H9 (cell line): ENCODE data around the gene NYAP2. TPM values are rescaled to one million over a fixed set of nuclear protein-coding genes. Genes with fewer than 3 reads are reported as not detected.

ENCODE experiments used
- DNase-seq: peaks from one replicate; pipeline ENCODE4 v3.0.0-alpha.2; 2017
- H2AFZ ChIP-seq: one replicate; pipeline ENCODE4 v1.6.1; 2013; ENCODE audit warnings: mild to moderate bottlenecking, low read length, control low read depth, moderate library complexity
- H2AK5ac ChIP-seq: 2 replicates; pipeline ENCODE4 v1.6.1; 2013; ENCODE audit warnings: low read length, control low read depth, mixed read lengths; ENCODE audit not compliant: insufficient read length
- H2BK120ac ChIP-seq: one replicate; pipeline ENCODE4 v1.6.1; 2013; ENCODE audit warnings: low read depth, mild to moderate bottlenecking, low read length, control low read depth, inconsistent platforms; ENCODE audit not compliant: poor library complexity, severe bottlenecking
- H2BK12ac ChIP-seq: 2 replicates; pipeline ENCODE4 v1.6.1; 2013; ENCODE audit warnings: low read length, control low read depth, mixed read lengths, low read depth; ENCODE audit not compliant: insufficient read length
- H2BK15ac ChIP-seq: 2 replicates; pipeline ENCODE4 v1.6.1; 2013; ENCODE audit warnings: low read depth, low read length, control low read depth
- H2BK20ac ChIP-seq: one replicate; pipeline ENCODE4 v1.6.1; 2013; ENCODE audit warnings: low read depth, mild to moderate bottlenecking, low read length, control low read depth, inconsistent platforms; ENCODE audit not compliant: poor library complexity, severe bottlenecking
- H2BK5ac ChIP-seq: 2 replicates; pipeline ENCODE4 v1.6.1; 2013; ENCODE audit warnings: low read length, control low read depth, mixed read lengths; ENCODE audit not compliant: insufficient read length
- H3K14ac ChIP-seq: 2 replicates; pipeline ENCODE4 v1.6.1; 2013; ENCODE audit warnings: low read length, control low read depth; ENCODE audit not compliant: insufficient read depth
- H3K18ac ChIP-seq: 2 replicates; pipeline ENCODE4 v1.6.1; 2013; ENCODE audit warnings: low read depth, mild to moderate bottlenecking, mixed read lengths, low read length, control low read depth; ENCODE audit not compliant: insufficient read length
- H3K23ac ChIP-seq: 2 replicates; pipeline ENCODE4 v1.6.1; 2013; ENCODE audit warnings: low read length, control low read depth, mixed read lengths, low read depth; ENCODE audit not compliant: insufficient read length
- H3K23me2 ChIP-seq: 2 replicates; pipeline ENCODE4 v1.6.1; 2013; ENCODE audit warnings: low read depth, mild to moderate bottlenecking, mixed read lengths, low read length, control low read depth; ENCODE audit not compliant: insufficient read length, poor library complexity, severe bottlenecking
- H3K27ac ChIP-seq: 2 replicates; pipeline ENCODE4 v1.5.1; 2013; ENCODE audit warnings: low read length, control low read depth, mixed read lengths, low read depth; ENCODE audit not compliant: insufficient read length
- H3K27me3 ChIP-seq: 2 replicates; pipeline ENCODE4 v1.6.1; 2013; ENCODE audit warnings: low read length, control low read depth, inconsistent platforms; ENCODE audit not compliant: insufficient read depth
- H3K4ac ChIP-seq: 2 replicates; pipeline ENCODE4 v1.6.1; 2013; ENCODE audit warnings: low read depth, mild to moderate bottlenecking, control low read depth, inconsistent platforms, low read length, moderate library complexity
- H3K4me1 ChIP-seq: 2 replicates; pipeline ENCODE4 v1.6.1; 2013; ENCODE audit warnings: low read length, control low read depth, inconsistent platforms; ENCODE audit not compliant: insufficient read depth
- H3K4me2 ChIP-seq: 2 replicates; pipeline ENCODE4 v1.6.1; 2013; ENCODE audit warnings: low read length, control low read depth, mixed read lengths; ENCODE audit not compliant: insufficient read length, insufficient read depth
- H3K56ac ChIP-seq: 2 replicates; pipeline ENCODE4 v1.6.1; 2013; ENCODE audit warnings: low read depth, mild to moderate bottlenecking, mixed read lengths, low read length, control low read depth; ENCODE audit not compliant: insufficient read length
- H3K79me1 ChIP-seq: 2 replicates; pipeline ENCODE4 v1.6.1; 2013; ENCODE audit warnings: low read depth, mild to moderate bottlenecking, moderate library complexity, low read length, control low read depth, inconsistent platforms; ENCODE audit not compliant: insufficient read depth, poor library complexity, severe bottlenecking
- H3K79me2 ChIP-seq: 2 replicates; pipeline ENCODE4 v1.6.1; 2013; ENCODE audit warnings: low read length, control low read depth, inconsistent platforms; ENCODE audit not compliant: insufficient read depth
- H3K9ac ChIP-seq: 2 replicates; pipeline ENCODE4 v1.6.1; 2013; ENCODE audit warnings: low read length, control low read depth, mixed read lengths; ENCODE audit not compliant: insufficient read length; ENCODE audit errors: extremely low read depth
- H3K9me3 ChIP-seq: one replicate; pipeline ENCODE4 v1.6.1; 2013; ENCODE audit warnings: low read depth, low read length, inconsistent platforms; ENCODE audit not compliant: control insufficient read depth
- H3T11ph ChIP-seq: one replicate; pipeline ENCODE4 v1.6.1; 2013; ENCODE audit warnings: mild to moderate bottlenecking, low read length, control low read depth, inconsistent platforms
- H4K20me1 ChIP-seq: one replicate; pipeline ENCODE4 v1.6.1; 2013; ENCODE audit not compliant: control insufficient read depth, insufficient read length, insufficient read depth
- H4K5ac ChIP-seq: 2 replicates; pipeline ENCODE4 v1.6.1; 2013; ENCODE audit warnings: low read depth, mild to moderate bottlenecking, mixed read lengths, low read length, control low read depth; ENCODE audit not compliant: insufficient read length
- H4K8ac ChIP-seq: replicated peaks from 2 replicates; pipeline ENCODE4 v1.6.1; 2013; ENCODE audit warnings: low read length, control low read depth, mixed read lengths, low read depth; ENCODE audit not compliant: insufficient read length
- H4K91ac ChIP-seq: 2 replicates; pipeline ENCODE4 v1.6.1; 2013; ENCODE audit warnings: low read depth, mild to moderate bottlenecking, moderate library complexity, mixed read lengths, low read length, control low read depth; ENCODE audit not compliant: insufficient read length
- H3K27ac Mint-ChIP-seq, 3 experiments: 2 replicates in 2 of 3; 3 replicates in 1 of 3; pipeline ENCODE4 v1.8.0; 2020 to 2021; ENCODE audit warnings: mixed read lengths in 3 of 3, mild to moderate bottlenecking in 1 of 3, moderate library complexity in 1 of 3
- H3K27me3 Mint-ChIP-seq: 2 replicates; pipeline ENCODE4 v1.8.0; 2021; ENCODE audit warnings: low read depth, mild to moderate bottlenecking, moderate library complexity, mixed read lengths
- H3K36me3 Mint-ChIP-seq, 3 experiments: 2 replicates in 2 of 3; 3 replicates in 1 of 3; pipeline ENCODE4 v1.8.0; 2020 to 2021; ENCODE audit warnings: low read depth in 3 of 3, mixed read lengths in 3 of 3; ENCODE audit not compliant: insufficient read depth in 1 of 3
- H3K4me1 Mint-ChIP-seq, 2 experiments: 2 replicates each; pipeline ENCODE4 v1.8.0; 2020; ENCODE audit warnings: mixed read lengths in 2 of 2
- H3K4me3 Mint-ChIP-seq, 2 experiments: 2 replicates in 1 of 2; 3 replicates in 1 of 2; pipeline ENCODE4 v1.8.0; 2020 to 2021; ENCODE audit warnings: mild to moderate bottlenecking in 2 of 2, mixed read lengths in 2 of 2, moderate library complexity in 1 of 2
- H3K9me3 Mint-ChIP-seq, 2 experiments: 2 replicates in 1 of 2; 3 replicates in 1 of 2; pipeline ENCODE4 v1.8.0; 2020; ENCODE audit warnings: mild to moderate bottlenecking in 2 of 2, mixed read lengths in 2 of 2, moderate library complexity in 1 of 2
- WGBS: extraction: QIAGEN DNeasy Blood & Tissue Kit; methylation state at CpG from one replicate; pipeline ENCODE4 v1.1.7; 2013; ENCODE audit warnings: missing lambda C conversion rate, low lambda C conversion rate, mixed read lengths; ENCODE audit not compliant: insufficient read length; ENCODE audit errors: extremely low coverage; 5-methylcytosine and 5-hydroxymethylcytosine counted together
- total RNA-seq: library from RNA; stranded (reverse); gene quantifications from 2 replicates; pipeline ENCODE4 v1.2.1, GENCODE V29; 2021
- TF ChIP-seq, protein P1 (sequence below): fragments of 200-600 bp; sonication (generic); conservative IDR thresholded peaks from 3 replicates; pipeline ENCODE4 v1.8.0; 2021; ENCODE audit warnings: antibody characterized with exemption, mild to moderate bottlenecking

NYAP2 gene
- total RNA-seq, 1 experiment from 2014 or later: not detected

DNA sequence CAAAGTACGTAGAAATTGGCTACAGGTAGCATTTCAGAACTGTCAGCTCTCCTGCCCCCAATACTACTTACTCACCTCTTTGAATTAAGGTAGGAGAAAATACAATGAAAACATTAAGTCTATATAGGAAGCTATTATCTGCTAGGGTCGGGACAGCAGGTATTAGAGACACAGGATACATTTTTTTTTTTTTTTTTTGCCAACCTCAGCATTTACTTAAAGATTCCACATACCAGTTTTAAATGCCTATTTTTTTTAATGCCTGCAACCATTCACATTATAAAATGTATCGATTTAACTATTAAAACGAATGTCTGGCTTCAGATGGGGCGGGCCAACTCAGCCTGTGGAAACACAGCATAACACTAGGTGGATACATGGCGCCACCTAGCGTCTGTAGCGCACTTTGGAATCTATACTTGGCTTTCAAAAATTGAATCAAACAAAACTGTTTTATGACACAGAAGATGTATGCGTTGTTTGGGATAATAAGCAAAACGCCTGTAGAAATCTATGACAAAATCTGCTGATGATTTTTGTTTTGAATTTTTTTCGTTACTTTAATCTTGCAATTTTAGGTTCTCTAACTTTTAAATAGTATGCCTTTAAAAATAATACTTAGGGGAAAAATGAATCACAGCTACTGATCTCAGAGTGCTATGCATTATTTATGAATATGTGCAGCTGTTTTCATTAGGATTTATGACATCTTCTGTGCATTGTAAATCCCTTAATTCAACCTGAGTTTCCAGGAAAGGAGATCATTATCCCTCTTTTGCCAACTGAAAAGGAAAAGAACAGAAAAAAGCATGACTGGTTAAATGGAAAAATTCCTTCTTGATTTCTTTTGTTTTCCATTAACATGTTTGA, 261.0 kb downstream of the NYAP2 start:
- no peak overlapping the region for H3K14ac ChIP-seq
- Mint-ChIP-seq H3K9me3 (no peaks in the 10 kb centered on the region), H3K4me3 (no peak overlapping the region), H3K36me3 (no peaks in the 10 kb centered on the region), H3K4me1 (peaks cover 11 to 14% of the 10 kb centered on the region in 2 experiments), H3K27me3 (no peaks in the 10 kb centered on the region), H3K27ac (no peak overlapping the region)
- no peak overlapping the region for H3K27ac ChIP-seq
- no peak overlapping the region for H2AFZ ChIP-seq
- no peak overlapping the region for H2BK5ac ChIP-seq
- H3K27me3 ChIP-seq: no peaks in the 10 kb centered on the region
- peak; percentile 50 for DNase-seq
- H2BK120ac ChIP-seq: no peak overlapping the region
- TF ChIP-seq, protein P1, sequence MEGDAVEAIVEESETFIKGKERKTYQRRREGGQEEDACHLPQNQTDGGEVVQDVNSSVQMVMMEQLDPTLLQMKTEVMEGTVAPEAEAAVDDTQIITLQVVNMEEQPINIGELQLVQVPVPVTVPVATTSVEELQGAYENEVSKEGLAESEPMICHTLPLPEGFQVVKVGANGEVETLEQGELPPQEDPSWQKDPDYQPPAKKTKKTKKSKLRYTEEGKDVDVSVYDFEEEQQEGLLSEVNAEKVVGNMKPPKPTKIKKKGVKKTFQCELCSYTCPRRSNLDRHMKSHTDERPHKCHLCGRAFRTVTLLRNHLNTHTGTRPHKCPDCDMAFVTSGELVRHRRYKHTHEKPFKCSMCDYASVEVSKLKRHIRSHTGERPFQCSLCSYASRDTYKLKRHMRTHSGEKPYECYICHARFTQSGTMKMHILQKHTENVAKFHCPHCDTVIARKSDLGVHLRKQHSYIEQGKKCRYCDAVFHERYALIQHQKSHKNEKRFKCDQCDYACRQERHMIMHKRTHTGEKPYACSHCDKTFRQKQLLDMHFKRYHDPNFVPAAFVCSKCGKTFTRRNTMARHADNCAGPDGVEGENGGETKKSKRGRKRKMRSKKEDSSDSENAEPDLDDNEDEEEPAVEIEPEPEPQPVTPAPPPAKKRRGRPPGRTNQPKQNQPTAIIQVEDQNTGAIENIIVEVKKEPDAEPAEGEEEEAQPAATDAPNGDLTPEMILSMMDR: peak; percentile 91
- H3K56ac ChIP-seq: no peak overlapping the region
- H4K91ac ChIP-seq: no peak overlapping the region
- H2BK15ac ChIP-seq: no peak overlapping the region
- no peaks in the 10 kb centered on the region for H3K79me2 ChIP-seq
- H2BK12ac ChIP-seq: no peak overlapping the region
- no CpG with 5 or more reads among the region's 11 CpGs for WGBS
- no peak overlapping the region for H4K8ac ChIP-seq
- H3K79me1 ChIP-seq: no peaks in the 10 kb centered on the region
- H2AK5ac ChIP-seq: no peak overlapping the region
- H4K5ac ChIP-seq: no peak overlapping the region
- H4K20me1 ChIP-seq: no peaks in the 10 kb centered on the region
- H3T11ph ChIP-seq: no peak overlapping the region
- H3K9ac ChIP-seq: no peak overlapping the region
- H3K23ac ChIP-seq: no peak overlapping the region
- H3K4me1 ChIP-seq: no peaks in the 10 kb centered on the region
- H3K18ac ChIP-seq: no peak overlapping the region
- H3K4ac ChIP-seq: no peak overlapping the region
- no peaks in the 10 kb centered on the region for H3K23me2 ChIP-seq
- H3K4me2 ChIP-seq: no peak overlapping the region
- H2BK20ac ChIP-seq: no peak overlapping the region
- no peaks in the 10 kb centered on the region for H3K9me3 ChIP-seq
